NCI-H446 treated with DMSO at 0.1 percent for 48 hours (cell line): ENCODE results near the gene GAL.

Experiments
- DNase-seq: peaks from one replicate; lab custom pipeline; 2025; lab: John Stamatoyannopoulos, UW

The GAL gene

DNA sequence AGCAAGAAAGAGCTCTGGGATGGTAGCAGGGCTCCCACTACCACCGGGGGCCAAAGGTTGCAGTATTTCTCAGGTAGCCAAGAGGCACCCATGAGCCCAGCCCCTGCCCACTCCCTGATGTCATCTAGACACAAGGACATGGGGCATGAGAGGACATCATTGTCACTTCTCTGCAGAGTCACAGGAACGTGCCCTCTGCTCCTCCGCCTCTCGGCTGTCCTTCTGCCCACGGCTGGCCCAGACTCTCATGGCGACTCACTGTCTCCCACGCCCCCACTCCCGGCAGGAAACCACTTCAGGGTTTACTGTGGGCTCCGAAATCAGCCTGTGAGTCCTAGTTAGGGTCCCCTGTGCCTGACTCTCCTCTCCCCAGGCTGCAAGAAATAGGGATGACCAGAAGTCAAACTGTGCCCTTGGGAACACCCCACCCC is 1.8 kb upstream of the GAL start:
- DNase-seq, result no peak

DNA sequence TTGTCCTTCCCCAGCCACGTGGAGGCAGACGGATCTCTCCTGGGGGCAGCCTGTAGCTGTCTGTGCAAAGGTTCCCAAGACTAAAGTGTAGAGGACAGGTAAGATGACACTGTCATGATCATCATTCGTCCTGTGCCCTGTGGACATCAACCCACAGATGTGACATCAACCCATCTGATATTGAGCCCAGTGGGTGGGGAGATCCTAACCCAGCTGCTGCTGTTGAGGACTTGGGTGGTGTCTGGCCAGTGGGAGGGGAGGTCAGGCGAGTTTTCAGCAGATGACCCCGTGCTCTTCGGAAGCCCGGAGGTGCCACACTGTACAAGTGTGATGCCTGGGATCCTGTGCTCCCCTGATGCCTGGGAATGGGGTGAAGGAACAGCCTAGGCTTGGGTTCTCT is 1.2 kb upstream of the GAL start:
- no peak for DNase-seq

DNA sequence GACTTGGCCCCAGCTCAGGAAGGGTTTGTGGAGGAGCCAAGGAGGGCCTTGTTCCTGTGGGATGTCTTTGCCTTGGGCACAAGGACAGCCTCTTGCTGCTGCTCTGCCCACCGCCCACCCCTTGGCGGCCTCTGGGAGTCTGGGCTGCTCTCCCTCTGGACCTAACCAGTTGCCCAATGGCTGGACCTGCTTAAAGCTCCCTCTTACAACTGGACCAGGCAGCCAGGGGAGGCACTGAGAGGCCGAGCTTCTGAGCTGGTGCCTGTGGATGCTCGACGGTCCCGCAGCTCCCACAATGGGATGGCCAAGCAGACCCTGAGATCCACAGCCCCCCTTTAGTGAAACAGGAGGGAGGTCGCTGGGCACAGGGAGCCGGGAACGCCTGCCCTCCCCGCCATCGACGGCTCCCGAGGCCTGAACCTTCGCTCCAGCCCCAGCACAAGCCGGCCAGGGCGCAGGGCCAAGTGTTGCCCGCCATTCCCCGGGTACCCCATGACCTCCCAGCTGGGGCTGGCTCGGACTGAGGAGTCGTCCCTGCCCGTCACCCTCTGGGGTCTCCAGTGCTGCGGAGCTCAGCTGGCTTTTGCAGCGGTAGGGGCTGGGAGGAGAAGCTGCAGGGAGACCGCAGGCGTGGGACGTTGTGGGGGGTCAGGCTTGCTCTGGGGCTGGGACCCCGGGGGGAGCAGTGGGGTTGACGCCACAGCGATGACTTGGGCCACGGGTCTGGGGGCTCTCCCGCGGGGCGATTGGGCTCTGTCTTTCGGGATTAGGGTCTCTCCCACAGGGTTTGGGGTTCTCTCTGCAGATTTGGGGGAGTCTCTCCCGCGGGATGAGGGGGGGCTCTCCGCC is 584 bp upstream of the GAL start:
- DNase-seq, result no peak

DNA sequence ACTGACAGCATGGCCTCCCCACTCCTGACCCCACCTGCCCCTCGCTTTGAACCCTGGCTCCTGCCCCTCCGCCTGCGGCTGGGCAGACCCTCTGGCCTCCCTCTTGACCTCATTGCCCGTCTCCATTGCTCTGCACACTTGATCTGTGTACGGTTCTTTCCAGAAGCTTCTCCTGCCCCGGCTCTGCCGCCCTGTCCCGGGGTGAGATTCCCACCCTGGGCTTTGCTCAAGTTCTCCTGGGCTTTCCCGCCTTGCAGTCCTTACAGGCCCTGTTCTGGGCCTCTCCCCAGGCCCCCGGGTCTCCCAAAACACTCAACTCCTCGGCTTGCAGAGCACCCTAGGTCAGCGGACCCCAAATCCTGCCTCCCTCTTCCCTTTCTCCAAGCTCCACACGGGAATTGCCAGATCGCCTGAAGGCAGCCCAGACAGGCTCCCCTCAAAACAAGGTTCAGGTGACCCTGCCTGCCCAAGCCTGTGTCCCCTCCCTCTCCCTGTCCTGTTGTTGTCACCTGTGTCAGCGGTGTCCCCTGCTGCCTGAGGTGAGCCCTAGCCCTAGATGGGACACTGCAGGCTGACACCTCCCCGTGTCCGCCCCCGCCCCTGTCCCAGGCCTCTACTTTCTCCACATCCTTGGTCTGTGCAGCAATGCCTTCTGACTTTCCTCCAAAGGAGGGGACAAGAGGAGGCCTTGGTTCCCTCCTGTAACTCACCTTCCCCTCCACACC is 1.5 kb downstream of the GAL start:
- no peak for DNase-seq

DNA sequence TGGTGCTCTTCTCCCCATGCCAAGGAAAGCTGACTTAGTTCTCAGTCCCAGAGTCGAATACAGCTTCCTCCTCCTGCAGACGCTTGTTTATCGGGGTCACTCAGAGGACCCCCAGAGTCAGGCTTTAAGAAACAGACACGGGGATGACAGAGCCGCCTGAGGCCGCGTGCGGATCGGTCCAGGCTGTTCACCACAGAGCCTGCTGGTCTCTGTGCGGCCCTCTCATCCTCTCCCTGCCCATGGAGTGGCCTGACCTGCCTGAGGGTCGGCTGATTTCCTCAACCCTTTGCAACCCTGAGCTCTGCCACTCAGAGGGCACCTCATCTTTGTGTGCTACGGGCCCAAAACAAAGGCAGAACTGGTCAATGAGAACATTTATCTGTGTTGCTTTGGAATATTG is 2.1 kb downstream of the GAL start:
- no peak for DNase-seq

DNA sequence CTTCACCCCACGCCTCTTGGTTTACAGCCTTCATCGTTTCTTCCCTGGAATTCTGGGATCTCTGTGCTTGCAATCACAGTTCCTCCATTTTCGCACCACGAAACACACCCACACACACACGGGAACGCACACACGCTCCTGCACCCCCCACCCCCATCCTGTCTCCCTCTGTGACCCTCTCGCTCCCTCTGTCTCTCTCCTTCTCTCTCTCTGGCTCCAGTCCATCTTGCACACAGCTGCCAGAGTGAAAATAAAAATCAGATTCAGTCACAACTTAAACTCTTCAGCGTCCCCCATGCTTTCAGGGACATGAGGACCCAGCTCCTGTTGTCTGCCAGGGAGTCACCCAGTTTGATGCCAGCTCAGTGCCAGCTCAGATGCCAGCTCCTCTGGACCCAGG is 3.0 kb downstream of the GAL start:
- no peak for DNase-seq

DNA sequence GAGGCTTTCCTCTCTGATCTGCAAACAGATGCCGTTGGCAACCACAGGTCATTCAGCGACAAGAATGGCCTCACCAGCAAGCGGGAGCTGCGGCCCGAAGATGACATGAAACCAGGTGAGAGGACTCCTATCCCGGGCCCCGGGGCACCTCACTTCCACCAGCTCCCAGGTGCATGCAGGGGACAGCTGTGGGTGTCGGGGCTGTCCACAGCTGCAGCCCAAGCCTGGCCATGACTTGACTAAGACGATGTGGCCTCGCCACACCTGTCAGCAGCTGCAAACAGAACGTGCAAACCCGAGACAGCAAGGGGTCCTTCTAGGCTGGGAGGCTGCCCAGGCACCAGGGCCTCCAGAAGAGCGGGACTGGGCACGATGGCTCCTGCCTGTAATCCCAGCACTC is 3.6 kb downstream of the GAL start:
- DNase-seq, result no peak

DNA sequence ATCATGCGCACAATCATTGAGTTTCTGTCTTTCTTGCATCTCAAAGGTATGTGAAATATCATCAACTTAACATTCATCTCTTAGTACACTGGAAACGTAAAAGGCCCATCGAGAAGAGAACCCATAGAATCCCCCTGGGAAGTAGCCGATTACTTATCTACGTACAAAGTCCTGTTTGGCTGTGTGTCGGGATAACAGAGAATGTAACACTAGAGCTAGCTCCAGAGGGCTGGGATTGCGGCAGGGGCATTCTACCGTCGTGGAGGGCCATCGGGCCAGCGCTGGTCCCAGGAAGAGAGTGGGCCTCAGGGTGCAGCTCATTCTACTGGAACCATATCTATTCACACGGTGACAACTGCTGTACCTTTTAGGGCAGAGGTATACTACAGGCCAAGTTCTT is 4.5 kb downstream of the GAL start:
- no peak for DNase-seq

DNA sequence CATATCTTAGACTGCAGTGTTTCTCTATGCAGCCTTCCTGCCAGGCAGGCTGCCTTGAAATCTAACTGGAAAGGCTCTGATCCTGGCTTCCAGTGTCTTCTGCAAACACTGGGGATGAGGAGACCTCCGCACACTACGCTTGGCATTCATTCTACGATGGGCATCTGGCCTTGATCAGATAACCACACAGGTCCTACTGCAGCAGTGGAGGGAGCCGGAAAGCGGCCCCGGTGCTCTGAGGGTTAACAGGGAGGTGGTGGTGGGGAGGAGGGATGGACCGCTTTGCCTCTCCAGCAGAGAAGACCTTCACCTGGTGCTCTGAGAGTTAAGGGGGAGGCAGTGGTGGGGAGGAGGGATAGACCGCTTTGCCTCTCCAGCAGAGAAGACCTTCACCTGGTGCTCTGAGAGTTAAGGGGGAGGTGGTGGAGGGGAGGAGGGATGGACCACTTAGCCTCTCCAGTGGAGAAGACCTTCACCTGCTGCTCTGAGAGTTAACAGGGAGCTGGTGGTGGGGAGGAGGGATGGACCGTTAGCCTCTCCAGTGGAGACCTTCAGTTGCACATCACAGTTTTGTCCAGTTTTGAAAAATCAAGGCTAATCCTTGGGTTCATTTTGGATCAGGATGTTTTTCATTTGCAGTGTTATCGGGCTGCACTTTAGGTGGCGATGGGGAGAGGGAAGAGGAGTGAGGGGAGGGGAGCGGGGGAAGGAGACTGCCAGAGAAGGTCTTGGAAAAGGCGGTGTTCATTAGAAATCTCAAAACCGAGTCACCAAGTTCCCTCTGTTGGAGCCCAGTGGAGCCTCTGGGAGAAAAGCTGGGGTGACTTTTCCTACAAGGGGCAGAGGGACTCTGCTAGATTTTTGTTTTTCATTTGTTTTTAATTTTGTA is 5.6 kb downstream of the GAL start:
- no peak for DNase-seq

DNA sequence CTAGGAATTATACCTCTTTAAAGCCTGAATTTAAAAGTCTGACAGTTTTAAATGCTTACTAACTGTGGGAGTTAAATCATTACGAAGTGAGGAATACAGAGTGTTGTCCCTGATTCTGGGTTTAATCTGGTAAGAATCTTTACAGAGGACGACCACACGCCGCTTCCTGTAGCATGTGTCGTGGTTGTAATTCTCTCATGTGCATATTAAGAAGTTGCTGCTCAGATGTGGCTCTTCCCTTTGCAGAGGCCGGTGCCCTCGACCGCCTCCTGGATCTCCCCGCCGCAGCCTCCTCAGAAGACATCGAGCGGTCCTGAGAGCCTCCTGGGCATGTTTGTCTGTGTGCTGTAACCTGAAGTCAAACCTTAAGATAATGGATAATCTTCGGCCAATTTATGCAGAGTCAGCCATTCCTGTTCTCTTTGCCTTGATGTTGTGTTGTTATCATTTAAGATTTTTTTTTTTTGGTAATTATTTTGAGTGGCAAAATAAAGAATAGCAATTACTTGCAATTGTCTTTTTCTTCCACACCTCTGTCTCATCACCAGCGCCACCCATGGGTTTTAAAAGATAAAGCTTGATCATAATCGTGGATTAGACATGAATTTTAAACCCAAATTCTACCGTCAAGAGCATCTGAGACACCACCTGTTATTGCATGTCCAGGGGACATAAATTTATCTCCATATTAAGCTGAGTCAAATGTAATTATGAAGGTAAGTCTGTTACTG is 6.5 kb downstream of the GAL start:
- no peak for DNase-seq

DNA sequence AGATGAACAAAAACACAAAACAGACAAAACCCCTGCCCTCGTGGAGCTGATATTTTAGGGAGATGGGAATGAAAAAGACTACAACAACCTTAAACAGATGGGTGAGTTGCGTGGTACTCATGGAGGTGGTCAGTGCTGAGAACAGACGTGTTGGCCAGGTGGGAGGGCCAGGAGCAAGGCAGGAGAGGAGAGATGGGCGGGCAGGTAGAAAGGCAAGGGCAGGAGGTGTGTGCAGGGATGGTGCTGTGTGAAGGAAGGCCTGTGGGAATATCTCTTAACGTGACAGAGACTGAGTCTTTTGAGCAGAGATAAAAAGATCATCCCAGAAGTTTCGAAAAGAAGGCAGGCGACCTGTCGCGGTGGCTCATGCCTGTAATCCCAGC is 7.0 kb downstream of the GAL start:
- DNase-seq, result no peak

DNA sequence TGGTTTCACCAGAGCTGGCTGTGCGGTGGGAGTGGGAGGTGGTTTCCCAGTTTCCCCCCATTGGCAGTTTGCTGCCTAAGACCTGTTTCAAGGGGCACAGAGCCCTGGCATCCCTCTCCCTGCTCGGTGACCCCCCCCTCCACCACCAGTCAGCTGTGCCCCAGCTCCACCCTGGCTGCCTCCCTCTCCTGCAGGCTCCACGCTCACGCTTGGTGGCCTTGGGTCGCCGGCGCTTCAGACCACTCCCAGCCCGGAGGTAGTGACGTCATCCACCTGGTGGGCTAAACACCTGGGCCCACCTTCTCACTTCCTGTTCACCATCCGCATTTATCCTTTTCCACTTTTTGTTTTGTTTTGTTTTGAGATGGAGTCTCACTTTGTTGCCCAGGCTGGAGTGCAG is 7.8 kb downstream of the GAL start:
- no peak for DNase-seq

DNA sequence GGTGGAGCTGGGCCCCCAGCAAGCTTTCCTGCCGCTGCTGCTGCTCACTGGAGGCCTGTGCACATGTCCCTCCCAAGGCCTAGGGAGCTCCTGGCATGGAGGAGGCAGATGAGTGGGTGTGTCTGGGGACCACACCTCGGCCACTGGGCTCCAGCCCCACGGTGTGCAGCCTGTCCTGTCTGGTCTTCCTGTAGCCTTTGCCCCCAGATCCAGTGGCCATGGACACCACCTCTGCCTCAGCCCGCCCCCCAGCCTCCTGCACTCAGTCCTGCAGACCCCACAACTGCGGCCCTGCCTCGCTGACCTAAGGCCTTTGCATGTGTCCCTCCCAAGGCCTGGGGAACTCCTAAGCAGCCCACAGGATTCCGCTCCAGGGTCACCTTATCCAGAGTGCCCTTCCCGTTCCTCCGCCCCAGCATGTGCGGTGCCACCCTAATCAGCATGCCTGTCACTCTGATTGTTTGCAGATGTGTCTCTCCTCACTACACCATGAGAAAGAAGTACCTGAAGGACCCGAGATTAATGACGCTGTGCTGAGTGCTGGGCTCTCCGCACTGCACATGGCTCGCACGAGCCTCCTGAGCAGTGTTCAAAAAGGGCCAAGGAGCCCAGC is 8.6 kb downstream of the GAL start:
- no peak for DNase-seq

DNA sequence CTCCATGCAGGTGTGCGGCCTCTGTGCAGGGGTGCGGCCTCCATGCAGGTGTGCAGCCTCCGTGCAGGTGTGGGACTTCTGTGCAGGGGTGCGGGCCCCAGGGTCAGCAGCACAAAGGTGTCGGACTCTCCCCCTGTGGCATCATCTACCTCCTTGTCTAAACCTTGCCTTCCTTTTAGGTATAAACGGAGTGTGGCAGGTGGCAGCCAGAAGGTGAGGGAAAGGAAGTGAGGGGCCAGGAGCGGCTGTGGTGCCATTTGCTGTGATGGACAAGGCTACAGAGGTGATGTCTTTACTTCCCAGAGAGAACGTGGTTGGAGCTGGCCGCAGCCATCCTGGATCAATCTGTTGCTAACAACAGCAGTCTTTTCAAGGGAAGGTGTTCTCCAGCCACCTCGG is 9.1 kb downstream of the GAL start:
- no peak for DNase-seq

DNA sequence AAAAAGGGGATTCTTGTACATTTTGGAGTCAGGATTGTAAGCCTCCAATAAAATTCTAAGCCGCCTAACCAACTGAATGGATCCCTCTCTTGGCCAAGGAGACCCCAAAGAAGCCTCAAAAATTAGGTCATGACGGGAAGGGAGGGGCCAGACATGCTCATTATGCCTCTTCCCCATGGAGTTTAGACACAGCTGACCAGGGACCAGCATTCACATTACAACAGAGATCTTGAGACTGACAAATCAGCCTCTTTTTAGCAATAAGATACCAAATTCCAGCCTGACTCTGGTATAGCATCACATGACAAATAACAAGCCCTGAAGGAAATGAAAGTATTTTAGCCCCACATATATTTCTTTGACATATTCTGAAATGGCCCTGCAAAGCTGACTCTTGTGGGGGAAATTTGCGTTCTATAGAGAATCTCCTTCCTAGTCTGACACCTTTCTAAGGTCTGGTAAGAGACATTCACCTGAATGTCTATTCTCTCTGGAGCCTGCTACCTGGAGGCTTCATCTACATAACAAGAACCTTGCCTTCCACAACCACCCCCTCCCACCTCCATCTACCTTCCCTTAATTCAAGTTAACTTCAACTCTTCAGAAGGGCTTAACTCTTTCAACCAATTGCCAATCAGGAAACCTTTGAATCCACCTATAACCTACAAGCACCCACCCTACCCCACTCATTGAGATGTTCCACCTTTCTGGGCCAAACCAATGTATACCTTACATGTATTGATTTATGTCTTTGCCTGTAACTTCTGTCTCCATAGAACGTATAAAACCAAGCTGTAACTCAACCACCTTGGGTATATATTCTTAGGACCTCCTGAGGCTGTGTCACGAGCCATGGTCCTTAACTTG is 10.3 kb downstream of the GAL start:
- DNase-seq, result no peak

DNA sequence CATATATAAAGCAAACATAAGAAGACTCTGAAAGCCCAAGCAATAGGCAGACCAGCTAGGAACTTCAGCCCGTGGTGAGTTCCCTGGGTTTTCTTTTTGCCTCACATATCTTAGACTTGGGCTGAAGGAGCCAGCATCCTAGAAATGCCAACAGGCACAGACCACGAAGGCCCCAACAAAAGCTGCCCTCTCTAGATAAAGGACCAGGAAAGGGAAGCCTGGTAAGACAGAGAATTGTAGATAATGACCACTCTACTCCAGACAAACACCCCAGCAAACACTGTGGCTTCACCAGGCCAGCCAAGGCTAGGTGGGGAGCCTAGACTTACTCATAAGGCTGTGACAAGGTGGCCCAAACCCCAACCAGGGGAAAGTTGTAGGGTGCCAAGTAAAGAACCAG is 11.2 kb downstream of the GAL start:
- no peak for DNase-seq

DNA sequence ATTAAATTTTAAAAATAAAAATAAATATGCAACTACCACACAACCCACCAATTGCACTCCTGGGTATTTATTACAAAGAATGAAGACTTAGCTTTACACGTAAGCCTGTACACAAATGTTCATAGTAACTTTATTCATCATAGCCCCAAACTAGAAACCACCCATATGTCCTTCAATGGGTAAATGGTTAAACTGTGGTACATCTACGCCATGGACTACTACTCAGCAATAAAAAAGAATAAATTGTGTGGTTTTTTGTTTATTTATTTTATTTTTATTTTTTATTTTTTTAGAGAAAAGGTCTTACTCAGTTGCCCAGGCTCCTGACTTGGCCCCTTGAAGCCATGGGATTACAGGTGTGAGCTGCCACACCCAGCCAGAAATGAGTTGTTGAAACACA is 14.6 kb downstream of the GAL start:
- no peak for DNase-seq

DNA sequence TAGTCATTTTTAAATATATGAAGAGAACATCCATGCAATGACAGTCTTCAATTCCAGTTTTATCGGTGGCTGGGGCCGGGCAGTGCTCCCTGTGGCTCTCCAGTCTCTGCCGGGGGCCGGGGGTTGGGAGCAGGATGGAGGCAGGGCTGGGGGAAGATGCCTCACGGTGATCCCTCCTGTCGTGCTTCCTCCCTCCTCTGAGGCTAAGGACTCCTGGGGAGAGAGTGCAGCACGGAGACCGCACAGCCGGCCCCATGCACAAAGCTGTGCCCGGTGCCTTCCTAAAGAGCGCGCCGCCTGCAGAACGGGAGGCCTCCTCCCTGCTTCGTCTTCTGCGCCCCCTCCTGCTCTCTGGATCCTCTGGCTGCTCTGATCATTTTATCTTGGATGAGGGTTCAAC is 20.5 kb downstream of the GAL start:
- no peak for DNase-seq

DNA sequence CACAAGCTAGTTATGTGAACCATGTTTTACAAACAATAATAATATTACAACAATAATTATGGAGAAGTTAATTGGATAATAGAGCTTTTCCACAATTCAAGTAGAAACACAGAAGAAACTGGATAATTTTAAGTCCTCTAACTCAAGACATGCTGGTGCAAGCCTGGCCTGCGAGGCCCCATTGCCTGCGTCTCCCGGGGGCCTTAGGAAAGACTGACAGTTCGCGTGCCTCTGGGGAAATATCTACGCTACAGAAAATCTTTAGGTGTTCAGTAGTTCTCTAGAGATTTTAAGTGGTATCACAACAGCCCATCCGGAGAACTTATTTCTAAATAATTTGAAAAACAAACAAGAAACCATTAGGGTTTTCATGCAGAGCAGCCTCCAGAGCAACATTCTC is 23.2 kb downstream of the GAL start:
- DNase-seq, result no peak

DNA sequence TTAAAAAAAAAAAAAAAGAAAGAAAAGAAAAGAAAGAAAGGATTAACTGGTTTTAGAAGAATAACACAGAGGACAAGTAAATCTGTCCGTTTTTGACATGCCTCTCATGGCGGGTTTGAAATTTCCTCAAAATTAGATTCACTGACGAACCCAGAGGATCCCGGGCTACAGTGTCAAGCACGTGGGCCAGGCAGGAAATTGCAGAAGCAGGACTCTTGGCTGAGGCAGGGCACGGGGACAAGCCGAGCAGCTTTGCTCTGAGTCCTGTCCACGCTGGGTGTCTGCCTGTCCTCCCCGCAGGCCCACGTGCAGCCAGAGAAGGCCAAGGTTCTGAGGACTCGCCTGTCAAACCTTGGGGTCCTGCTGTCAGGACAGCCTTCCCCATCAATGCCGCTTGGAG is 24.7 kb downstream of the GAL start:
- DNase-seq, result no peak

DNA sequence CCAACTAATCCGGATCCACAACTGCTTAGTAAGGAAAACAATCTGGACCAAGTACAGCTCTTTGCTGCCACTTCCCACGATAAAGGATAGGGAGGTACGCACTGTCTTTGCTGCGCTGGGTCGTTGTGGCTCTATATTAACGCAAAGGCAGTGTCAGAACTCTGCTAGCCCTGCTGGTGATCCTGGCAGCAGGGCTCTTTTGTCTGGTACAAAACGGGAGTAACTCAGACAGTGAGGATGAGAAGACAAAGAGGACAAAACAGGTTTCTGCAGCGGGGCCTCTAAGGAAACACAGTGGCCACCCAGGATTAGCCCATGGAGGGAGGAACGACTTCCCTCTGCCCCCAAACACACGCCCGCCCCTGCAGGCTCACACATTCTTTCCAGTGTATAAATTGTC is 26.1 kb downstream of the GAL start:
- DNase-seq, result no peak
